ENCODE measurements around the gene SNX8.

Gene SNX8

GRCh38 chr7:2256306-2257045 lies 57.8 kb downstream of the SNX8 start:
- H3K4me3 ChIP-seq (replicated peaks in 1 of 2; ENCODE audit: low read depth in 2 of 2, low read length in 2 of 2): no peak overlapping the region
- DNase-seq (ENCODE audit: low read depth in 2 of 2): no peak
- no peak for TF ChIP-seq CTCF (IDR thresholded peaks at IDR 0.05; ENCODE audit: low read depth, low read length)

GRCh38 chr7:2255145-2256139 lies 58.8 kb downstream of the SNX8 start:
- no peak overlapping the region for H3K4me3 ChIP-seq (replicated peaks in 1 of 2; ENCODE audit: low read depth in 2 of 2, low read length in 2 of 2)
- TF ChIP-seq CTCF (IDR thresholded peaks at IDR 0.05; ENCODE audit: low read depth, low read length): no peak
- DNase-seq (ENCODE audit: low read depth in 2 of 2): no peak

GRCh38 chr7:2254429-2255144 lies 59.7 kb downstream of the SNX8 start:
- no peak overlapping the region for H3K4me3 ChIP-seq (replicated peaks in 1 of 2; ENCODE audit: low read depth in 2 of 2, low read length in 2 of 2)
- TF ChIP-seq CTCF (IDR thresholded peaks at IDR 0.05; ENCODE audit: low read depth, low read length): no peak
- no peak for DNase-seq (ENCODE audit: low read depth in 2 of 2)

- no peak for DNase-seq (ENCODE audit: low read depth in 2 of 2)
- TF ChIP-seq CTCF (IDR thresholded peaks at IDR 0.05; ENCODE audit: low read depth, low read length): no peak
- no peak overlapping the region for H3K4me3 ChIP-seq (replicated peaks in 1 of 2; ENCODE audit: low read depth in 2 of 2, low read length in 2 of 2)
Observed at GRCh38 chr7:2253525-2254244, 60.6 kb downstream of the SNX8 start.

- TF ChIP-seq CTCF (IDR thresholded peaks at IDR 0.05; ENCODE audit: low read depth, low read length): no peak
- H3K4me3 ChIP-seq (replicated peaks in 1 of 2; ENCODE audit: low read depth in 2 of 2, low read length in 2 of 2): no peak overlapping the region
- DNase-seq (ENCODE audit: low read depth in 2 of 2): no peak
Observed at GRCh38 chr7:2253021-2253420, 61.2 kb downstream of the SNX8 start.
